ENCODE results near the gene MTHFD1L.

GRCh38 chr6:150895928-150896632, 30.6 kb downstream of the MTHFD1L start:
- no peak for TF ChIP-seq CTCF (IDR thresholded peaks at IDR 0.05 in 8 of 11, conservative IDR thresholded peaks at IDR 0.05 in 3 of 11)
- TF ChIP-seq POLR2A (IDR thresholded peaks at IDR 0.05) = no peak
- no peak for TF ChIP-seq POLR2AphosphoS5 (IDR thresholded peaks at IDR 0.05)
